SIG-M5 treated with dmso at 0.1 percent for 504 hours (cell line): Measurements from ENCODE around the gene RTKN.
"Not testable (repeated sequence)": the region's sequence is repeated elsewhere in the genome, so short reads cannot be mapped to it uniquely, and the experiment has no call there.

ENCODE experiments used
- DNase-seq: peaks from one replicate; lab custom pipeline; 2025; ENCODE audit not compliant: unreplicated experiment; lab: John Stamatoyannopoulos, UW

Gene RTKN, protein sequence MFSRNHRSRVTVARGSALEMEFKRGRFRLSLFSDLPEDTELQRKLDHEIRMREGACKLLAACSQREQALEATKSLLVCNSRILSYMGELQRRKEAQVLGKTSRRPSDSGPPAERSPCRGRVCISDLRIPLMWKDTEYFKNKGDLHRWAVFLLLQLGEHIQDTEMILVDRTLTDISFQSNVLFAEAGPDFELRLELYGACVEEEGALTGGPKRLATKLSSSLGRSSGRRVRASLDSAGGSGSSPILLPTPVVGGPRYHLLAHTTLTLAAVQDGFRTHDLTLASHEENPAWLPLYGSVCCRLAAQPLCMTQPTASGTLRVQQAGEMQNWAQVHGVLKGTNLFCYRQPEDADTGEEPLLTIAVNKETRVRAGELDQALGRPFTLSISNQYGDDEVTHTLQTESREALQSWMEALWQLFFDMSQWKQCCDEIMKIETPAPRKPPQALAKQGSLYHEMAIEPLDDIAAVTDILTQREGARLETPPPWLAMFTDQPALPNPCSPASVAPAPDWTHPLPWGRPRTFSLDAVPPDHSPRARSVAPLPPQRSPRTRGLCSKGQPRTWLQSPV

DNA sequence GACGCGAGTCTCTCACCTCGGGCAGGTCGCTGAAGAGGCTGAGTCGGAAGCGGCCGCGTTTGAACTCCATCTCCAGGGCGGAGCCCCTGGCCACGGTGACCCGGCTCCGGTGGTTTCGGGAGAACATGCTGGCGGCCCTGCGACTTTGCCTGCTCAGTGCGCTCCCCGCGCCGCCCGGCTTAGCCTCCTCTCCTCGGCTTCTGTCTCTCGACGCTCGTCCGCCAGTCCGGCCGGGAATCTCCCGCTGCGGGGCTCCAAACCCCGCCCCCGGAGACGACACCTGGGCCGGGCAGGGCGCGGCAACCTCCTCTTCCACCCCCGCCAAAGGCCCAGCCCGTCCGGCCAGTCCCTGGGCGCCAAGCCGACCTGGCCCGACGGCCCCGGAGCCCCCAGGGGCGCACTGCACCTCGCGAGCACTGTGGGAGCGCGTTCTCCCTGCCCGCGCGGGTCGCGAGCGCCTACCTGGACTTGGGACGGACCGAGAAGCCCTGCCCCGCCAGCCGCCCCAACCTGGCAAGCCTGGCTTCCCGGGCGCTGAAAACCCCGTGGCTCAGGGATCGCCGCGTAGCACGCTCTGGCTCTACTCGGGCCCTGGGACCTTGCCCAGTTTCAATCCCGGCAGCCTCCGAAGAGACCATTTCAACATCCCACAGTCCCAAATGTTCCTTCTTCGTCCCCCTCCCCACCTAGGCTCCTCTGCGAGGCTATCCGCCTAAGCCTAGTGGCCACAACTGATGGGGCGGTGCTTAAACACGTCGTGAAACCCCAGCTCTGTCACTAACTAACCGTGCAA lies at the start of gene RTKN:
Gene RTKN (minus strand): TSS at position 248 of the 793 bp plus-strand sequence. CDS start 121 bp downstream, at position 127.
- no peak for DNase-seq

DNA sequence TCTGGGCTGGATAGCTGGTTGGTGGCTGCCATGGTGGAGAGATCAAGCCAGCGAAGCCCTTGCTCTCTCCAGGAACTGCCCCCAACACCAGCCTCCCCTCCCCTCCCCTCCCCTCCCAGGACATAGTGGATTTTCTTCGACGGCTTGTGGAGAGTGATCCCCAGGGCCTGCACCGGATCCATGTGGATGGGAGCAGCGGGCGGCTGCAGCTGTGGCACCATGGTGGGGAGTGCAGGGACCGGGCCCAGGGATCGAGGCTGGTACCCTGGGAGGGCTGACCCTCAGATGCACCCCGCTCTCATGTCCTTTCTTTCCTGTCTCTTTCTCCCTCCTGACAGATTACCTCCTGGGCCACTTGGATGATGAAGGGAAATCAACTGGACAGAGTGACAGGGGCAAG lies 48.2 kb upstream of the RTKN start:
- no peak for DNase-seq

DNA sequence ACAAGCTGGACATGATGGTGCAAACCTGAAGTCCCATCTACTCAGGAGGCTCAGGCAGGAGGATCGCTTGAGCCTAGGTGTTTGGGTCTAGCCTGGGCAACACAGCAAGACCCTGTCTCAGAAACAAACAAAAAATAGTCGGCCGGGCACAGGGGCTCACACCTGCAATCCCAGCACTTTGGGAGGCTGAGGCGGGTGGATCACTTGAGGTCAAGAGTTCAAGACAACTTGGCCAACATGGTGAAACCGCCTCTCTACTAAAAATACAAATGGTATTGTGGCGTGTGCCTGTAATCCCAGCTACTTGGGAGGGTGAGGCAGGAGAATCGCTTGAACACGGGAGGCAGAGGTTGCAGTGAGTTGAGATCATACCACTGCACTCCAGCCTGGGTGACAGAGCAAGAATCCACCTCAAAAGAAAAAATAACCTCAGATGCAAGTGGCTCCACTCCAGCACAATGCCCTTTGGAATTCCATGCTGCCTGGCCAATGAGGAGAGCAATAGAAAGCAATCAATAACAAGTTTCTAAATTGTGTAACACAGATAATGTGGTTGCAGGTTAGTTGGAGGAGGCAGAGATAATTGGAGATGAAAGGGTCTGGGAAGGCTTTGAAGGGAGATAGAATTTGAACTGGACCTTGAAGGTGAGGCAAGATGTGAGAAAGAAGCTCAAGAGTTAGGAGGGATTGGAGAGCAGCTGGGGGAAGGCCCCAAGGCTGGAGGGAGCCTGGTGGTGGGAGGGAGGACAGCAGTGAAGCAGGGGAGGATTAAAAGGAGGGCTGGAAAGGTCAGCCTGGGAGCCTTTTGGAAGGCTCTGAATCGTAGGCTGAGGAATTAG lies 47.1 kb upstream of the RTKN start:
- no peak for DNase-seq

DNA sequence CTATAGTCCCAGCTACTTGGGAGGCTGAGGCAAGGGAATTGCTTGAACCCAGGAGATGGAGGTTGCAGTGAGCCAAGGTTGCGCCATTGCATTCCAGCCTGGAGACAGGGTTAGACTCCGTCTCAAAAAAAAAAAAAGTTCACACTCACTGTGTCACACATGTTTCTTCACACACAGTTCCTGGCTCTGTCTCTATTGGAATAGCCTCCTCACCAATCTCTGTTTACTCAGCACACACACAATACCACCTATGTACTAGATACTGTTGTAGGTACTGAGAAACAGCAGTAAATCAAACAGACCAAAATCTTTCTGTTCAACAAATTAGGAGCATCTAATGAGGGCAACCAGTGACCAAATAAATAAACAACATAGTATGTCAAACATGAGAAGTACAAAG lies 44.4 kb upstream of the RTKN start:
- DNase-seq = no peak

DNA sequence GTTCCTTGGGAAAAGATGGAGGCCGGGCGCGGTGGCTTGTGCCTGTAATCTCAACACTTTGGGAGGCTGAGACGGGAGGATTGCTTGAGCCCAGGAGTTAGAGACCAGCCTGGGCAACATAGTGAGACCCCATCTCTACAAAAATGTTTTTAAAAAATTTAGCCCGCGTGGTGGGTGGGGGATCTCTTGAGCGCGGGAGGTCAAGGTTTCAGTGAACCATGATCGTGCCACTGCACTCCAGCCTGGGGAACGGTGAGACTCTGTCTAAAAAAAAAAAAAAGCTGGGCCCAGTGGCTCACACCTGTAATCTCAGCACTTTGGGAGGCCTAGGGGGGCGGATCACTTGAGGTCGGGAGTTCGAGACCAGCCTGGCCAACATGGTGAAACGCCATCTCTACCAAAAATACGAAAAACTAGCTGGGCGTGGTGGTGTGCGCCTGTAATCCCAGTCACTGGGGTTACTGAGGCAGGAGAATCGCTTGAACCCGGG lies 42.0 kb upstream of the RTKN start:
- not testable (repeated sequence) for DNase-seq

DNA sequence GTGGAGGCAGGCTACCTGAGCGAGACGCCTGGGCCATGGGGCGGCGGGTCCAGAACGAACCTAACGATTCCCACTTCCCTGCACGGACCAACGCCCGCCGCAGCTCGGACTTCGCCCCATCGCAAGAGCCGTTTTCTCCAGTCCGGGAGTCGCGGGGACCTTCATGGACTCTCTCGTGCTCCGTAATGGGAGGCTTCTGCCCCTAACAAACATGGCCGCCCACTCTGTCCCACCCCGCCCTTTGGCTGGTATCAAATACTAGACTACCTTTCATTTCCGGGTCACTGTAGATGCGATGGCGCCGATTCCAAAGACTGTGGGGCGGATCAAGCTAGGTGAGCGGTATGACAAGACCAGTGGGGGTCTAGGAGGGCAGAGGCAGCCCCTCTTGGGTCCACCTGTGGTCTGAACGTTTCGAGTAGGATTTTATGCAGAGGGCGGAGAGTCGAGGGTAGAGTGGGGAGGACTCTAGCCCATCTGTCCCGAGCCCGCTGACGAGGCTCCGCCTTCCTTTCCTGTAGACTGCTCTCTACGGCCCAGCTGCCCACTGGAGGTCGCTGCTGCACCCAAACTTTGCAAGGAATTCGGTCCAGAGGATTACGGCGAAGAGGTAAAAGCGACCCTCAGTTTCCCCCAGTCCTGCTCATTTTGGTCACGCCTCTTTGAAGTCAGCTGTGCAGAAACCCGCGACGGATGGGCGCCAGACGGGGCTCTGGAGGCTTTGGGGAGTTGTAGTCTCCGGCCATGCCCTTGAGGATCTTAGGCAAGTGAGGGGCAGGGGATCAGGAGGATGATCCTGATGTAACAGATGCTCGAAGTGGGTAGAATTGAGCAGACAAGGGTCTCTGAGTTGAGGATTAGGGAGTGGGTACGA lies 41.3 kb upstream of the RTKN start, which contains the start of the genes CCDC142 and TTC31:
Gene CCDC142 (minus strand): TSS at position 198 of the 874 bp plus-strand sequence. CDS start 161 bp downstream, at position 37.
Gene TTC31 (plus strand): TSS at position 281 of the 874 bp plus-strand sequence. CDS start 15 bp downstream, at position 296.
- peak; percentile 96 for DNase-seq

DNA sequence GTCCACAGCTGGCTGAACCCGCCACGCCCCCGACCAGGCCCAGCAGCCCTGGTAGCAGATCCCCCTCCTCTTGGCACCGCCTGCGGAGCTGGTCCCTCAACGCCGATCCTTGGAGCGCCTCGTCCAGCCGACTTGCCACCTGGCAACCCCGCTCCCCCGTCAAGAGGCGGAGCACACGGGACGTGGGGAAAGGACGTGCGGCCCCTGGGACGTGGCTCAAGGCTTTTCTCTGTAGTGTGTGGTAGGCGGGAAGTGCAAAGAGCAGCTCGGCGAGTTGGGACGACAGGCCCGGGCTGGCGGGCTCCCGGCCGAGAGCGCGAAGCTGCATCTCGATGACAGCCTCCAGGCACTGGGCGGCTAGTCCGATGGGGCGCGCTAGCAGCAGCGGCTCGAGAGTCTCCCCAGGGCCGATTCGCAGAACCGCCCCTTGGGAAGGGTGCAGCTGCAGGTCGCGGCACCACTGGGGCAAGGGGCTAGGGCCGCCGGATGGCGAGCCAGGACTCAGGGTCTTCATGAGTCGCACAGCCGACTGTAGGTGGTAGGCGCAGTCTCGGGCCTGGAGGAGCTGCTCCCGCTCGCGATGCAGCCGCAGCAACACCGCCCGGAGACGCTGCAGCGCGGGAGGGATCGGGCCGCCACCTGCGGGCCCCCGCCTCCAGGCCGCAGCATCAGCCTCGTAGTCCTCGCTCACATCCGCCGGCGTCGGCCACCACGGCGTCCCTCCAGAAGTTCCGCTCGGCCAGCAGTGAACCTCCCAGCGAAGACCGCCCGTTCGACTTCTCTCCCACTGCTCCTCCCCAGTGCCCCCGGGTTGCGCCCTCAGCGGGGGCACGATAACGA lies 40.4 kb upstream of the RTKN start:
- peak; percentile 77 for DNase-seq

DNA sequence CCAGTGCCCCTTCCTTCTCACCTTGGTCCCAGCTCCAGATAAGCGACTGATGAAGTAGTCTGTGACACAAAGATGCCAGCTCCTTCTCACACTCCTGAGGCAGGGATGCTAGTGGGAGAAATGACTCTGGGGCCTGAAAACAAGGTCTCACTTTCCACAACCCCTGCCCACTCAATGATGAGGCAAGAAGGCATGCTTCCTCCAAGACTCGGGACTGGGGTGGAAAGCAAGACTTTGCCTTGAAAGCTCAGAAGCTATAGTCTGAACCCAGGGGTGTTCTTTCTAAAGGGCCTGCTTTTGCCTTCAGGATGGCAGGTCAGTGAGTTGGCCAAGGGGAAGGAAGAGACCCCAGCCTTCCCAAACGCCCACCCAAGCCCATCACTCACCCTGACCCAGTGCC lies 39.7 kb upstream of the RTKN start:
- no peak for DNase-seq

DNA sequence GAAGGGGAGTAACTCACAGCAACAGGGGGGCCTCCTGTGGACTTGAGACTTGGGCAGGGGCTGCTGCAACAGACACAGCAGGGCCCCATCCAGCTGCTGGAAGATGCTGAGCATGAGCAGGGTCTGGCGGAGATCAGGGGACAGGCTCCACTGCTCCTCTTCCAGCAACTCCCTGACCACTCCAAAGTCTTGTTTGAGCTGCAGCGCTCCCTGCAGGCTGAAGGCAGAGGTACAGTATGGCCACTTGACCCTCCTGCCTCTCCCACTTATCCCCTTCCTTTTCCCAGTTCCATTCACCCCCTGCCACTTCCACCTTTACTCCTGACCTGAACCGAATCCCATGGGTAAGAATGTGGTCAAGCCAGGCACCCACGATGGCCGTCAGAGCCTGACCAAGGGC lies 33.2 kb upstream of the RTKN start:
- DNase-seq = no peak

DNA sequence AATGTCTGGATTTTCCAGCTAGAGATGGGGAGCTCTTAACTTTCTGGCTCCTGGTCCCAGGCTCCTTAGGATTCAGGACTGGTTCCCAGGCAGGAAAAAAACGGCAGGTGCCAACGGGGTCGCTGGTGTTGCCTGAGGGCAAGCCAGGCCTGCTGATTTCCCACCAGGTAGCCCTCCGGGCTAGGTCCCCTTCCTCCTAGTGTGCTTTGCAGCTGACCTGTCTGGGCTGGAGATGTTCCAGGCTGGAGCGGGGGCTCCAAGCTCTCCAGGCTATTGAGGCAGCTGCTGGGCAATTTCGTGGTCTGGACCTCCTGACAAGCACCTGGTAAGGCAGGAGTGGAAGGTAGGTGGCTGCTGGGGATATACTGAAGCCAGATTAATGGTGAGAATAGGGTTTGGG lies 32.7 kb upstream of the RTKN start:
- no peak for DNase-seq

DNA sequence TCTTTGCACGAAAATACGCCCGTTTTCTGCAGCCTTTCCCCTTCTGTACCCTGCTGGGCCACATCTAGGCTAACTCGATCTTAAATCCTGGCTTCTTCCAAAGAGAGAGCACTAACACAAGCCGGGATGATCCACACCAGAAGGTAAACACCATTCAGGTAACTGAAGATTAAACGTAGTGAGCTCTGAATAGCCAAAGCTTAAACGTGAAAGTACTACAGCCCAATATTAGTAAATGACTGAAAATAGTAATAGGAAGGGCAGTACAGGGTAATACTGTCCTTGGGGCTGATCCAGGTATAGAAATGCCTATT lies 31.2 kb upstream of the RTKN start:
- DNase-seq = no peak

DNA sequence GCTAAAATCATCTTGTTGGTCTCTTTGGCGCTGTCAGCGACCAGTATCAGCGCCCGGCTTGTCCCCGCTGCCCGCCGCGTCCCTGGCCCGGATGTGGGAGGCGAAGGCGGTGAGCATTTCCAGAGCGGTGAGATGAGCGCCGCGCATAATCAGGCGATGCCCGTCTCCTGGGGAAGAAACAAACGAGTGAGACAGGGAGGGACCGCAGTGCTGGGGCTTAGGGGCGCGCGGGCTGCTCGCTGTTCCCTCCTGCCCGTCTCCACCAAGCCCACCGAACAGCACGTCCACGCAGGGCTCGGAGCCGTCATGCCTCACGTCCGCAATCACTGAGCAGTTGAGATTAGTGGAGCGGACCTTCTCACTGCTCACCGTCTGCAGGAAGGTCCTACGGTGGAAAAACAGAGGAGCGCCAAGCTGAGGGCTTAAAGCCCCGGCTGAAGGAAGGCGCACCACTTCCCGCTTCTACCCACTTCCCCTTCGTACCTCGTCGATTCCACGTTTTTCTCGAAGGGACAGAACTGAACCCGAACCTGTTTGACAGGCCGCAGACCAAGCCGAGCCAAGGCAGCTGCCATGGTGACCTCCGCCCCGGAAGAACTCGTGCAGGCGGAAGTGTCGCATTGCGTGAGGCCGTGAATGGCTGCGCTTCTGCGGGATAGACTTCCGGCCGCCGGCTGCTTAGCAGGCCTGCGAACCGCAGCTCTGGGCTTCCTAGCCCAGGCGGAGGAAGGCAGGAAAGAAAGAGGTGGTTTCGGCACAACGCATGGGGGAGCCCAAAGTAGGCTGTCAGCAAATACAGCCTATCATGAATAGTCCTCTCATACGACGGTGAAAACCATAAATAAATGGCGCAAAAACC lies 30.6 kb upstream of the RTKN start, which contains the start of gene MRPL53:
Gene MRPL53 (minus strand): TSS at position 595 of the 859 bp plus-strand sequence. CDS start 20 bp downstream, at position 575.
- peak; percentile 96 for DNase-seq

DNA sequence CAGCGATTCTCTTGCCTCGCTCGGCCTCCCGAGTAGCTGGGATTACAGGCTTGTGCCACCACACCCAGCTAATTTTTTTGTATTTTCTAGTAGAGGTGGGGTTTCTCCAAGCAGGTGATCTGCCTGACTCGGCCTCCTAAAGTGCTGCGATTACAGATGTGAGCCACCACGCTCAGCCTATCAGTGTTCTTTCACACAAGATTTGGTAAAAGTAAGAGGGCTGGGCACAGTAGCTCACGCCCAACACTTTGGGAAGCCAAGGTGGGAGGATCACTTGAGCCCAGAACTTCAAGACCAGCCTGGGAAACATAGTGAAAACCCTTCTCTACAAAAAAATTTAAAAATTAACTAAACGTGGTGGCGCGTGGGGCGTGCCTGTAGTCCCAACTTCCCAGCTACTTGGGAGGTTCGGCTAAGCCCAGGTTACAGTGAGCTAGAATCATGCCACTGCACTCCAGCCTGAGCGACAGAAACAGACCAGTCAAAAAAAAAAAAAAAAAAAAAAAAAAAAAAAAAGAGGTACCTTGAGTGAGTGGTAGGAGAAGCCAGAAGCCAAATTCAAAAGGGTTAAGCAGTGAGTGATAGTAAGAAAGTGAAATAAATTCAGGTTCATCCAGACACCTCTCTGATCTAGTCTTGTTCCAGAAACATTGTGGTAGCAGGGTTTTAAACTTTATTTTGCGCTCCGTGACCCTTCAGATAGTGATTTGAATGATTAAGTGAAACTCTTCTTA lies 29.8 kb upstream of the RTKN start:
- DNase-seq = peak; percentile 54

DNA sequence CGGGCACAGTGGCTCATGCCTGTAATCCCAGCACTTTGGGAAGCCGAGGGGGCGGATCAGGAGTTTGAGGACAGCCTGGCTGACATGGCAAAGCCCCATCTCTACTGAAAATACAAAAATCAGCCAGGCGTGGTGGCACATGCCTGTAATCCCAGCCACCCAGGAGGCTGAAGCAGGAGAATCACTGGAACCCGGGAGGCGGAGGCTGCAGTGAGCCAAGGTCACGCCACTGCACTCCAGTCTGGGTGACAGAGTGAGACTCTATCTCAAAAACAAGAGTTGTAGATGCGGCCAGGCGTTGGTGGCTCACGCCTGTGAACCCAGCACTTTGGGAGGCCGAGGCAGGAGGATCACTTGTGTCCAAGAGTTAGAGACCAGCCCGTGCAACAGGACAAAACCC lies 29.0 kb upstream of the RTKN start:
- DNase-seq = not testable (repeated sequence)

DNA sequence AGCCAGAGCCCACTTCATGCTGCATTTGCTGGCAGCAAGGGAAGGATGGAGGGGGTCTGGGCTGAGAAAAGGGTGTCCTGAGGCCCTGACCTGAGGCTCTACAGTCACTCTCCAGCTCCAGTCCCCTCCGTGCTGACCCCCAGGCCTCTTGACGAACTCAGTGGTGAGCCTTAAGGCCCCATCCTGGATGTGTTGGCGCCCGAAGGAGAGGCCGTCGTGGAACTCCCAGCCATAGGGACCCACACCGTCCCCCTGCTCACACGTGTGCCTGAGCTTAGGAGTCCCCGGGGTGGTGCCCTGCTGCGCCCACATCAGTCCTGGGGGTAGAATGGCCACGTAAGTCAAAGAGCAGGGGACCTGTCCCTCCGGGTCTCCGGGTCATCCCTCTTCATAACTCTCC lies 22.7 kb upstream of the RTKN start:
- DNase-seq = no peak

DNA sequence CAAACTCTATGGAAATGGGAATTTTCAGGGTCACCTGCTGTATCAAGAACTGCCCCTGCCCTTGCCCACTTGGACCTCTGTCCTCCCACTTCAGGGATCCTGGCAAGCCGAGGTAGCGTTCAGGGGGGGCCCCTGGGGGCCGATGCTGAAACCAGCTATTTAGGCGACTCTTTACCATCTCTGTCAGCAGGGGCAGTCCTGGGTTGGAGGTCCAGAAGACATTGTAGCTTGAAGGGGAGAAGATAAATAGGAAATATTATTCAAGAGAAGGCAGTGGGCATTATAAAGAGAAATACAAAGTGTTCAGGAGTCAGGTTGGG lies 21.0 kb upstream of the RTKN start:
- DNase-seq = no peak

DNA sequence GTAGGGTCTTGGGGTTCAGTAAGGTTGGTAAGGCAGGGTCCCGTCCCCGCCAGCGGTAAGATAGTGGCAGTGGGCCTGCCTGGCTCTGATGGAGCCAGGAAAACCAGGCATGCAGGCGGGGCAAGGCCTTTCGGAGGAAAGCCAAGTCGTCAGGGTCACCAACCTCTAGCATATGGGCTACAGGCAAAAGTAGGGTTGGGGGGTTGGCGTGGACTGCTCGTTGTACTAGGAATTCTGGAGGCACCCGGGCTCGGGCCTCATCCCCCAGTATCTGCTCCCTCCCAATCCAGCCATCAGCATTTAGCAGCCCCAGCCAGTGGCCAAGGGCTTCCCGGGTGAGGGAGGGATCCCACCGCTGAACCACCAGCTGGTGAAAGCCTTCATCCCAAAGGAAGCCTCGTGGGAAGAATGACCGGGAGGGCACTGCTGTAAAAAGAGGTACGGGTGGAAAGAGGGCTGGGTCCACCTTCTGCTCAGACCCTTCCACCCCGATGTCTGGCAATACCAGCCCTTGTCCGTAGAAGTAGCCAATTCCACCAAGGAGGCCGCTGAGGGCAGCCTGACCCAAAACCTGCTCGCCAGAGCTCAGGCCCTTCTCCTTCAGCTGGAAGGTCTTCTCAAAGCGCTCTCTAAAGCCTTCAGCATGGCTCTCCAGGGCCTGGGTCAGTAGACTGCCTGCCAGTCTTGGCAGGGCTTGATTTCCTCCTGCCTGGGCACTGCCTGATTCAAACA lies 20.5 kb upstream of the RTKN start:
- no peak for DNase-seq
